Stimulated activated CD8-positive, alpha-beta memory T cell treated with anti-CD3 and anti-CD28 coated beads, Interleukin-7, amount 100 ng/mL, for 48 hours (primary cell): Measurements from ENCODE around the gene PRR20B.
"Not testable (repeated sequence)": the region's sequence is repeated elsewhere in the genome, so short reads cannot be mapped to it uniquely, and the experiment has no call there.

Source experiments
- DNase-seq, 2 donors: peaks; one replicate each; pipeline ENCODE4 v3.0.0-alpha.2; 2020; ENCODE audit warnings: low read depth in 1 of 2; ENCODE audit errors: extremely low read depth in 1 of 2

Gene PRR20B

DNA sequence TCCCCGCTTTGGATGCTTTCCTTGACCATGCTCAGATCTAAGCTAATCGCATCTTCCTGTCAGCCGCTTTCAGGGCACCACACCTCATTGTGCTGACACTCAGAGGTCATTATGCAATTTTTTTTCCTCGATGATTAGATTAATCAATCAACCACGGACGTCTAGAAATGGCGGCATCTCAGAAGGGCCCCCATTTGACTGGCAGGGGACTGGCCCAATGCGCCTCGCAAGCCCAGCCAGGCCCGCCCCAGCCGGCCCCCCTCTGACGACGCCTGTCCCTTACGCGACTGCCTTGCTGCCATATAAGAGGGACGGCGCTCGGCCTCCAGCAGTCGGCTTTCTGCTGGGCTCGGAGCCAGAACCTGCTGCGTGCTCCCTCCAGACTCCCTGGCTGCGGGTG is at the start of gene PRR20B:
Gene PRR20B (plus strand): TSS at position 301 of the 400 bp plus-strand sequence. CDS start 387 bp downstream, outside the sequence.
- not testable (repeated sequence) for DNase-seq

DNA sequence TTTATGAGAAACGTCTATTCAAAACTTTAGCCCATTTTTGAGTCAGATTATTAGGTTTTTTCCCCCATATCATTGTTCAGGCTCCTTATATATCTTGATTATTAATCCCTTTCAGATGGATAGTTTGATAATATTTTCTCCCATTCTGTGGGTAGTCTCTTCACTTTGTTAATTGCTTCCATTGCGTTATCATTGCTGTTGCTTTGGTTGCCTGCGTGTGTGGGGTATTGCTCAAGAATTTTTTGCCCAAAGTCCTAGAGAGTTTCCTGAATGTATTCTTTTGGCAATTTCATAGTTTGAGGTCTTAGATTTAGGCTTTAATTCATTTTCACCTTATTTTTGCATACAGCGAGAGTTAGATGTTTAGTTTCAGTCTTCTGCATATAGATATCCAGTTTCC is 32.3 kb upstream of the PRR20B start:
- DNase-seq = no peak

DNA sequence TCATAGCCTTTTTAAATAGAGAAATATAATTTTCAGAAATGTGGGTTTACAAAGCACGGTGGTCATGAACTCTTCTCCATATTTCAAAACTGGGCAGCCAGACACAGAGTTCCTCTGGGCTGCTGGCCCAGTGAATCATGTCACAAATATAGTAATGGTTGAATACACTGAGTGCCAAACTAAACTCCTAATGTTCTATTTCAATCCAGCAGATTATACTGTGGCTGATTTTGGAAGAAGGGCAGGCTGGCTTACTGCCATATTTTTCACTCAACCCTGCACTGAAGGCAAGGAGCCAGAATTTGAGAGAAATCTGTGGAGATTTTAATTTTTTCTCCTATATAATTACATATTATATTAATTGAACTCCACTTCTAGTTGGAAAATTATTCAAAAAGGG is 23.6 kb upstream of the PRR20B start:
- no peak for DNase-seq

DNA sequence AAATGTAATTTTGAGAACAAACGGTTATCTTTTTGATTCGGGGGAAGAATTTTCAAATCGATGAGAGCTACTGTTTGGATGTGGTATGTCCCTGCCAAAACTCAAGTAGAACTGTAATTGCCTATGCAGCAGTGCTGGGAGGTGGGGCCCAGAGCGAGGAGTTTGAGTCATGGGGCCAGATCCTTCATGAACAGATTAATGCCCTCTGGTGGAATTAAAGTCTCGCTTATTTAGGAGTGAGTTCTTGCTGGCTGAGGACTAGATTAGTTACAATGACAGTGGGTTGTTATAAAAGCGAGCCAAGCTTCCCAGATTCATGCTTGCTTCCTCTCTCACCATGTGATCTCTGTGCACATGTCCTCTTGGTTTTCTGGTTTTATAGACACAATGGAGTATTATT is 18.4 kb upstream of the PRR20B start:
- DNase-seq = no peak

DNA sequence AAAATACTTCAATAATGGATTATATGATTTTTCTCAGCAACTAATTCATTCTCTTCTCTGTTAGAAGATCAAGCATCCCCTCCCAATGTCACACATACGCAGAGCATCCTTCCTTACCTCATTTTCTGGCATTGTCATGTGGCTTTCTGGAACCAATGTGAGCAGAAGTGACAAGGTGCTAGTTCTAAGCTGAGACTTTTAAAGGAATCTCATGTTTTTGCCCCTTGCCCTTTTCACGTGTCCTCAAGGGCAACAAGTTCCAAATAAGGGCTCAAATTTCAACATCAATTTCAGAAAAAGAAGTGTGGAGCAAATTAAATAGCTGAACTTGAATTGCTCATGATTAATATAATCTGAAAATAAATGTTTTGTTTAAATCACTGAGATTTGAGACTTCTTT is 11.2 kb upstream of the PRR20B start:
- DNase-seq = no peak

DNA sequence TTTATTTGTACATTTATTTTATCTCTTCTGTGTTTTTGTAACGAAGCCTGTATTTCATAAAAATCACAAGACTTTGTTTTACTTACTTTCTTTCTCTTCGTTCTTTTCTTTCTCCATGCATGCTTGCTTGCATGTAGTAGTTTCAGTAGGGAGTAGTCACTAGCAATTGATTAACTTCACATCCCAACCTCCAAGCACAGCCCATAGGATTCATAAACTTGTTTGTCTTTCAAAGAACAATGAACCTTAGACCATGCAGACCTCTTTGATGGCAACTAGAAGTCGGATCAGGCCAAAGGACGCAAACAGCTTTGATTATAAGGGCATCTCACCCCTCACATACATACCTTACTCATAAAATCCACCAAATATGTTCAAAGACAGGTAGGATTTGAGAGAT is 9.7 kb upstream of the PRR20B start:
- DNase-seq = no peak

DNA sequence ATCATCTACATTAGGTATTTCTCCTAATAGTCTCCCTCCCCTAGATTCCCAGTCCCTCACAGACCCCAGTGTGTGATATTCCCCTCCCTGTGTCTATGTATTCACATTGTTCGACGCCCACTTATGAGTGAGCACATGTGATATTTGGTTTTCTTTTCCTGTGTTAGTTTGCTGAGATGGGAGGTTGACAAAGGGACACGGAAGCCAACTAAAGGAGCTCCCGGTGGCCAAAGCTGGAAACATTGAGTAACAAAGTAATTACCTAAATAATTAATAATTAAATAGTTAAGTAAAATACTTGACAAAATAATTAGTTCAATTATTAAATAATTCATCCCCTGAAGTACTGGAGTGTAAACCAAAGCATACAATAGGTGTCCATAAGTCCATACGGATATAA is 8.3 kb upstream of the PRR20B start:
- DNase-seq = no peak

DNA sequence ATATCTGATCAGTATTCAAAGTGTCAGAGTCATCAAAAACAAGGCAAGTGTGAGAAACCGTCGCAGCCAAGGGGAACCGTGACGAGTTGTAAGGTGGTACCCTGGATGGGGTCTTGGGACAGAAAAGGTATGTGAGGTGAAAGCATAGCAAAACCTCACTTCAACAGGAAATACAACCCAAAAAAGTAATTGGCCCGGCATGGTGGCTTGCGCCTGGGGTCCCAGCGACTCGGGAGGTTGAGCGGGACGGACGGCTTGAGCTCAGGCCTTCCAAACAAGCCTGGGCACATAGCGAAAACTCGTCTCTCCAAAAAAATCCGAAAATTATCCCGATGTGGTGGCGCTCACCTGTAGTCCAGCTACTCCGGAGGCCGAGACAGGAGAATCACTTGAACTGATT is 7.5 kb upstream of the PRR20B start:
- not testable (repeated sequence) for DNase-seq

DNA sequence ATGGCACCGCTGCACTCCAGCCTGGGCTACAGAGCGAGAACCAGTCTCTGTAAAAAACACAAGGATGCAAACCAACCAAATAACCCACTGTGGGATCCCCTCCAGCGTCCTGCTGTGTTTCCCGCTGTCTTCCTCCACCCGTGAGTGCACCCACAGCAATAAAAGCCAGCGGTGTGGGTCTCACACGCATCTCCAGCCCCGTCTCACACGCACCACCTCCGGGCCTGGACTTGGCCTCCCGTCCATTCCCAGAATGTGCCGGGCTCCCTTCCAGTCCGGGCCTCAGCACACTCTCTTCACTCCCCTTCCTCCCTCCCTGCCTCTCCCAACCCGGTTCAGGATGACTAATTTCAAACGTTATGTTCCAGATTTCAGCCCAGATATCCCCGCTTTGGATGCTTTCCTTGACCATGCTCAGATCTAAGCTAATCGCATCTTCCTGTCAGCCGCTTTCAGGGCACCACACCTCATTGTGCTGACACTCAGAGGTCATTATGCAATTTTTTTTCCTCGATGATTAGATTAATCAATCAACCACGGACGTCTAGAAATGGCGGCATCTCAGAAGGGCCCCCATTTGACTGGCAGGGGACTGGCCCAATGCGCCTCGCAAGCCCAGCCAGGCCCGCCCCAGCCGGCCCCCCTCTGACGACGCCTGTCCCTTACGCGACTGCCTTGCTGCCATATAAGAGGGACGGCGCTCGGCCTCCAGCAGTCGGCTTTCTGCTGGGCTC is 6.9 kb upstream of the PRR20B start, which contains the start of gene PRR20A:
Gene PRR20A (plus strand): TSS at position 684 of the 734 bp plus-strand sequence. CDS start 387 bp downstream, outside the sequence.
- DNase-seq = not testable (repeated sequence)

DNA sequence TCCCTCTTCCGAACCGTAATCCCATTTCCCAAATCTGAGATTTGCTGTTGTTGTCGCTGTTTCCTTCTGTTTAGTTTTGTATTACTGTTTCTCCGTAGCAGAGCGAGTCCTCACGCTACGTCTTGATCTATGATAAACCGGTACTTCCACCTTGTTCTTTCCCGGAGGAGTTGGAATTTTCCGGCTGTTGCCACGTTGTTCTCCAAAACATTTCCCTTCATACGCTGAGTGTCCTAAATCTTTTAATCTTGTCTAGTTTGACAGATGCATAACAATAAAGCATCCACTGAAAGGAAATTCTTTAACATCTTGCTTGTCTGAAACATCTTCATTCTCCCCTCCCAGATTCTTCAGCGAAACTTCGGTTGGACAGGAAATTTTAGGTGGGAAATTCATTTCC is 818 bp downstream of the PRR20B start:
- DNase-seq = not testable (repeated sequence)

DNA sequence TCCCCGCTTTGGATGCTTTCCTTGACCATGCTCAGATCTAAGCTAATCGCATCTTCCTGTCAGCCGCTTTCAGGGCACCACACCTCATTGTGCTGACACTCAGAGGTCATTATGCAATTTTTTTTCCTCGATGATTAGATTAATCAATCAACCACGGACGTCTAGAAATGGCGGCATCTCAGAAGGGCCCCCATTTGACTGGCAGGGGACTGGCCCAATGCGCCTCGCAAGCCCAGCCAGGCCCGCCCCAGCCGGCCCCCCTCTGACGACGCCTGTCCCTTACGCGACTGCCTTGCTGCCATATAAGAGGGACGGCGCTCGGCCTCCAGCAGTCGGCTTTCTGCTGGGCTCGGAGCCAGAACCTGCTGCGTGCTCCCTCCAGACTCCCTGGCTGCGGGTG is 6.5 kb downstream of the PRR20B start, which contains the start of gene PRR20C:
Gene PRR20C (plus strand): TSS at position 301 of the 400 bp plus-strand sequence. CDS start 387 bp downstream, outside the sequence.
- DNase-seq = not testable (repeated sequence)

DNA sequence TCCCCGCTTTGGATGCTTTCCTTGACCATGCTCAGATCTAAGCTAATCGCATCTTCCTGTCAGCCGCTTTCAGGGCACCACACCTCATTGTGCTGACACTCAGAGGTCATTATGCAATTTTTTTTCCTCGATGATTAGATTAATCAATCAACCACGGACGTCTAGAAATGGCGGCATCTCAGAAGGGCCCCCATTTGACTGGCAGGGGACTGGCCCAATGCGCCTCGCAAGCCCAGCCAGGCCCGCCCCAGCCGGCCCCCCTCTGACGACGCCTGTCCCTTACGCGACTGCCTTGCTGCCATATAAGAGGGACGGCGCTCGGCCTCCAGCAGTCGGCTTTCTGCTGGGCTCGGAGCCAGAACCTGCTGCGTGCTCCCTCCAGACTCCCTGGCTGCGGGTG is 13.0 kb downstream of the PRR20B start, which contains the start of gene PRR20D:
Gene PRR20D (plus strand): TSS at position 301 of the 400 bp plus-strand sequence. CDS start 387 bp downstream, outside the sequence.
- not testable (repeated sequence) for DNase-seq

DNA sequence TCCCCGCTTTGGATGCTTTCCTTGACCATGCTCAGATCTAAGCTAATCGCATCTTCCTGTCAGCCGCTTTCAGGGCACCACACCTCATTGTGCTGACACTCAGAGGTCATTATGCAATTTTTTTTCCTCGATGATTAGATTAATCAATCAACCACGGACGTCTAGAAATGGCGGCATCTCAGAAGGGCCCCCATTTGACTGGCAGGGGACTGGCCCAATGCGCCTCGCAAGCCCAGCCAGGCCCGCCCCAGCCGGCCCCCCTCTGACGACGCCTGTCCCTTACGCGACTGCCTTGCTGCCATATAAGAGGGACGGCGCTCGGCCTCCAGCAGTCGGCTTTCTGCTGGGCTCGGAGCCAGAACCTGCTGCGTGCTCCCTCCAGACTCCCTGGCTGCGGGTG is 19.6 kb downstream of the PRR20B start, which contains the start of gene PRR20E:
Gene PRR20E (plus strand): TSS at position 301 of the 400 bp plus-strand sequence. CDS start 387 bp downstream, outside the sequence.
- not testable (repeated sequence) for DNase-seq

DNA sequence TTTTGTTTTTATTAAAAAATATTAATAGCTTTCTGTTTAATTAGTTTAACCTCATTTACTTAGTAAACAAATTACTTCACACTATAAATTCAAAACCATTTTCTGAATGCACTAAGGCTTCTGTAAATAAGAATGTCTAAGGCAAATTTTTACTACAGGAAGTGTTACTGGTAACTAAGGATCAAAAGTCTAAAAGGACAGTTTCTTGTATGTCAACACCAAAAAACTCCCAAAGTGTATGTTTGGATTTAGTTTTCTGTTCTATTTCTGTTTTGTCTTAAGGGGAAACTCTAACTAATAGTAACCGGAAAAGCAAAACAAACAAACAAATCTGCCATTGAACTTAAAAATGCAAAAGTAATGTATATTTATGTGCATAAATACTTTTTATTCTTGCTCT is 44.4 kb downstream of the PRR20B start:
- DNase-seq = no peak
